Activated T-cell treated with anti-CD3 and anti-CD28 coated beads for 48 hours (primary cell): ENCODE results near the gene GPR155.
"Not testable (repeated sequence)": the region's sequence is repeated elsewhere in the genome, so short reads cannot be mapped to it uniquely, and the experiment has no call there.

ENCODE experiments used
- DNase-seq: peaks from one replicate; pipeline ENCODE4 v3.0.0-alpha.2; 2020; ENCODE audit warnings: low read depth

GPR155 gene

DNA sequence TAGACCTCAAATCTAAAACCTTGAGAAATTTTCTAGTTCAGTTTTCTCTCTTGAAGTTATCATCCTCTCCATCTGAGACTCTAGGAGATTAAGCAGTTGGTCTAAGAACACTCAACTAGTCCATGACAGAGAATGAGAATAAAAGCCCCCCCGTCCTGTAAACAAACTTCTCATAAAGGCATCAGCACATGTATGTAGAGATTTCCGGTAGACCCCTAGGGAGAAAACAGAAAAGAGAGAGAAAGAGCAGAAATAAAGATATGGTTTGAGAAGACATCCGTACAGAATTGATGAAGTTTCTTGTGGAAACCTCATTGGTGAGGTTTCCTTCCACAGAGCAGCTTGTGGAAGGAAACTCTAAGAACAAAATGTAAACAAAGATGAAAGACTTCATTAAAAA is 3.2 kb upstream of the GPR155 start:
- no peak for DNase-seq

DNA sequence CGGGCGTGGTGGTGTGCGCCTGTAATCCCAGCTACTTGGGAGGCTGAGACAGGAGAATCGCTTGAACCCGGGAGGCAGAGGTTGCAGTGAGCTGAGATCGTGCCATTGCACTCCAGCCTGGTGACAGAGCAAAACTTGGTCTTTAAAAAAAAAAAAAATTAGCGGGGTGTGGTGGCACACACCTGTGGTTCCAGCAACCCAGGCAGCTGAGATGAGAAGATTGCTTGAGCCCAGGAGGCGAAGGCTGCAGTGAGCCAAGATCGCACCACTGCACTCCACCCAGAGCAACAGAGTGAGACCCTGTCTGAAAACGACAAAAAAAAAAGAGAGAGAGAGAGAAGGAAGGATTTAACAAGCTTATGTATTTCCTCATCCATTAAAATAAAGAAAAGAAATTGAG is 2.7 kb upstream of the GPR155 start:
- DNase-seq = not testable (repeated sequence)

DNA sequence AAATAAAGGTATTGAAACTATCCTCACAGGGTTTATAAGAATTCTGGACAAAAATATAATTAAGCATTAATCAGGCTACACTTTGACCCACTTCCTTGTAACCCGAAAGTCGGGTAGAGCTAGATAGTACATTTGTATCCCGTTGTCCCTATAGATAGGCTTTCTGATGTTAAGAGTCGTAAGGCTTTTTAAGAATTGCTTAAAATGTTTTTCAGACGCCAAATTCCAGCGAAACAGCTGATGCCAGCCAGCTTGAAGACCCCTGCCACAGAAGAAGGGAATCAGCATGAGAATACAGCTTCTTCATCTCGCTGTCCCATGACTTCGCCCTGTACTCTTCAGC is 962 bp upstream of the GPR155 start:
- DNase-seq = no peak

DNA sequence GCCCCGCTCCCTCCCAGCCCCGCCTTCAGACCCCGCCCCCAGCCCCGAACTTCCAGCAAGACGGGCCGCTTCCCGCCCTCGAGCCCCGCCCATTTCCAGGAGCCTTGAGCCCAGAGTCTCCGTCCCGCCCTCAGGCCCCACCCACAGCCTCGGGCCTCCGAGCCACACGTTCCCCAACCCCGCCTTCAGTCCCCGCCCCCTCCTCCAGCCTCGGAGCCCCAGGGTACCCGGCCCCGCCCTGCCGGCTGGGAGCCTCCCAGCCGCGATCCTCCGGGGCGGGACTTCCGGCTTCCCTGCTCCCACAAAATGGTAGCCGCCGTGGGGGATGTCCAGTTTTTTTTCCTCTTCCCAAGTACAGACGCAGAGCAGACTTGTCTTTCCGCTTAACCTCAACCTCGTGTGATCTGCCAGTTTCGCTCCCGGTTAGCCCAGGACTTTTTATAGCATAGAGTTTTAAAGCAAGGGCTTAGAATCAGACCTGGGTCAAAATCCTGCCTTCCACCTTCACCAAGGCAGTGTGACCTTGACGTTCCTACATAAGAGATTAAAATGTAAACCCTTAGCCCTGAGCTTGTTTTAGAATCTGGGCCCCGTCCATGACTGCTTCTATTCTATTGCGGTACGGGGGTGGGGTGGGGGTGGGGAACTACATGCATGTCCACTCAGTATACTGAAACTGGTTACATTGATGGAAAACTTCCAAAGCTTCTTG is 435 bp upstream of the GPR155 start:
- DNase-seq = peak; percentile 99

DNA sequence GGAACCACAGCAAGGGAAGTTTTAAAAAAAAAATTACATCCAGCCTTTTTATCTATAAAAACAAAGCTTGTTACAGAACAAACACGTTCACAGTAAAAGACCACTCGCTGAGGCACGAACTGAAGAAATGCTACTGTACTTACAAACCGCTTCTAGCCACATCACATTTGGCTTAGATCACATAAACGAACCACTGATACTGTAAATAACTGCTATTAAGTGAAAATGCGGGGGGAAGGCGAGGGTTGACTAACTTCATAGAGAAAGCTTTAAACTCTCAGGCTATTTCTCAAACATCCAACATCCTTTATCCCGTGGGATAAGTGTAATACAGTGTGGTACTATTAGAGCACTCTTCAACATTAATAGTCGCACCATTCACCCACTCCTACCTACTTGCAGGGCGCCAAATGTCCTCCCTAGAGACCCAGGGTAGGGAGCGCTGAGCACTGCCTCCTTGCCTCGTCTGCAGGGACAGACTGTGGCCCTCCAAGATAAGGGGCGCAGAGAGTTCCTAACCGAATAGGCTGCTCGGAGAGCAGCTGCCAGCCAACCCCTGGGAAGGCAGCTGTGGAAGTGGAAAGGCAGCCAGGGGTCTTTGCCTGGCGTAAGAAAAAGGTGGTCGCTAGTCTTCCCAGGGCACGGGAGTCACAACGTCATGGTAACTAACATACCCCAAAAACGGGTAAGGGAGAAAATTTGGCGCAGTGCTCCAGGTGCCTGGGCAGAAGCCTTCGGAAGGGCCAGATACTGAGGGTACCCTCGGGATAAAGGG is 854 bp downstream of the GPR155 start:
- no peak for DNase-seq

DNA sequence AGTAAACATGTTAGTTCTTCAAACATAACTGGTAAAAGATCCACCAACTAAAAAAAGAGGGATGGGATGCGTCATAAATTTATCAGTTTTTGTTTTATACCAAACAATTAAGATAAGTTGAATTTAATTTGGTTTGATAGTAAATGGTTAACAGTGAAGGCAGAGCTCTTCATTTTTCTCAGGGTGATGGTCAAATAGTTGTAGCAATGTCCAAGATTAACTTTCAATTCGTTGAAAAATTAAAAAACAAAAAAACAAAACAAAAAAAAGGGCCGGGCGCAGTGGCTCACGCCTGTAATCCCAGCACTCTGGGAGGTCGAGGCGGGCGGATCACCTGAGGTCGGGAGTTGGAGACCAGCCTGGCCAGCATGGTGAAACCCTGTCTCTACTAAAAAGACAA is 1.8 kb downstream of the GPR155 start:
- not testable (repeated sequence) for DNase-seq

DNA sequence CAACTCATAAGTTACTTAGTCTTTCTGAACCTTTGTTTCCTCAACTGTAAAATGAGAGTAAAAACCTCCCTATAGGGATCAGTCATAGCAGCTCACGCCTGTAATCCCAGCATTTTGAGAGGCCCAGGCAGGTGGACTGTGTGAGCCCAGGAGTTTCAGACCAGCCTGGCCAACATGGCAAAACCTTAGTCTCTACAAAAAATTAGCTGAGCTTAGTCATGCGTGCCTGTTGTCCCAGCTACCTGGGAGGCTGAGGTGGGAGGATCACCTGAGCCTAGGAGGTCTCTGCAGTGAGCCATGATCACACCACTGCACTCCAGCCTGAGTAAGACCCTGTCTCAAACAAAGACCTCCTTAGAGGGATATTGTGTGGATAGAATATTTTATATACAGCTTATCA is 2.3 kb downstream of the GPR155 start:
- no peak for DNase-seq

DNA sequence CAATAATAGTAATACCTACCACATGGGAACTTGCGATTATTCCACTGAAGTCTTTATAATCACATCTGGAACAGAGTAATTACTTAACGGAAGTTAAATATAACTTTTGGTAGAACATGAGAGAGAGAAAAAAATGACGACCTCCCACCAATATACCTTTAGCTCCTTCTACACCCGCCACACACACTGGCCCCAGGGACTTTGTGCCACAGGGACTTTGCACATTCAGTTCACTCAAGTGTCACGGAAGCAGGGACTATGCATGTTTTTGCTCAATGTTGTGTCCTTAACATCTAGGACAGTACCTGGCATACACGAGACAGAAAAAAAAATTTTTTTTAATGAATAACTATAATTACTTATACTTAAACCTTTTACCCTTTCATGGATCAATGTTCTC is 4.0 kb downstream of the GPR155 start:
- DNase-seq = no peak

DNA sequence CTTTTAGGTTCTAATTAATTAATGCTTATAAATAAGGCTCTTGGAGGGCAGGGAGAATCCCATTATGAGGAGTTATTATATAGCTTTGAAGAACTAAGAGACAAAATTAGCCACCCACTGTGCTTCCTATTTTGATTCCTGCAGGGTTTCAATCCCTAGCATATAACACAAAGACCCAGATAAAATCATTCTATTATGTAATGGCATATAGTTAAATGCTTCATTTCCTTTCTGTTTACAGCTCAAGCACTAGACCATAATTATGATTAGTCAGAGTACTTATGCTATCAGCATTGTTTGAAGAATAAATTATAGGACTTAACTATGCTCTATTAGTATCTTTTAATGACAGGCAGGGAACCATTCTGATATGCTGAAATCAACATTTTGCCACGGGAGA is 9.1 kb downstream of the GPR155 start:
- no peak for DNase-seq

DNA sequence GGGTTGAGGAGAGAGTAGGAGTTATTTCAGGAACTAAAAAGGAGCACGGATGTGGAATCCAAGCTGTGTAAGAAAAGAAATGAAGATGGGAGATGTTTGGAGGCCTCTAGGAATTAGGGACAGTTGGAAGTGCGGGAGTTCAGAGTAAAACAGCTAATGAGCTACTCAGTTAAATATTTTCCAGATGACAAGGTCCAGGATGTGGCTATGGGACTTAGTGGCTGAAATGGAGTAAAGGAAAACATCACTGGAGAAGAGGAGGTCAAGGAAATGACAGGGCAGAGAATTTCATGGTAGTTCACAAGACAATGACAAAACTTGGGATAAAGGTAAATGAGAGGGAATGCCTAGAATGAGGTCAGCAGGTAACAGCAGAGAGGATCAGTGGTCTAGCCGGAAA is 13.0 kb downstream of the GPR155 start:
- DNase-seq = no peak

DNA sequence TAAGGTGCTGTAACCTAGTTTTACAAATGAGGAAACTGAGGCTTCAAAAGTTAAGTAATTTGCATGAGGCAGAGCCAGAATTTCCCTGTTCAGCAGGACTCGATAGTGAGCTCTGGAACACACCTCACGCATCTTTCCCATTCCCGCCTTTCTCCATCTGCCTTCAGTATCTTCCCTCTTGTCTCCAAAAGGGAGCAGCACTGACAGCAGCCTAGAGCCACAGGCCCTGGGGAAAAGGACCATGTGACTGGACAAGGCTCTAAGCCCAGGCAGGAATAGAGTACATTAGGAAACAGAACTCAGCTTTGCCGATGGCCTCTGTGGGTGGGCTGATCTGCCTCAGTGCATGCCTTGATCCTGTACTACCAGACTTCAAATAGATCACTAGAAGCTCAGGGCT is 21.5 kb downstream of the GPR155 start:
- no peak for DNase-seq

DNA sequence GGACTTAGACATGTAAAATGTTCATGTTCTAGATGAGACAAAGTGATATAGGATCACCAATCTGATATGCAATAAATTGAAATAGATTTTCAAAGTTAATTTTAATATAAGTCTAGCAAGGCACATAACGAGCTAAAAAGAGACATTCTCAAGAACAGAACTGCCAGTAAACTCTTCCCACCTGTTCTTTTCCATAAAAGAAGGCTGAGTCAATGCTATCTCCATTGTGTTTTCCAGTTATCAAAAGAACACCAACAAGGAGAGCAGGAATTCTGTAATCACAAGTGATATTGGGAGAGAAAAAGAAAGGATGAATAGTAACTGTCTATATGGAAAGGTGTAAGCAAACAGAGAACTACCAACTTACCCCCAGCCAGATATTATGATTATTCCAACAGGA is 25.6 kb downstream of the GPR155 start:
- DNase-seq = no peak

DNA sequence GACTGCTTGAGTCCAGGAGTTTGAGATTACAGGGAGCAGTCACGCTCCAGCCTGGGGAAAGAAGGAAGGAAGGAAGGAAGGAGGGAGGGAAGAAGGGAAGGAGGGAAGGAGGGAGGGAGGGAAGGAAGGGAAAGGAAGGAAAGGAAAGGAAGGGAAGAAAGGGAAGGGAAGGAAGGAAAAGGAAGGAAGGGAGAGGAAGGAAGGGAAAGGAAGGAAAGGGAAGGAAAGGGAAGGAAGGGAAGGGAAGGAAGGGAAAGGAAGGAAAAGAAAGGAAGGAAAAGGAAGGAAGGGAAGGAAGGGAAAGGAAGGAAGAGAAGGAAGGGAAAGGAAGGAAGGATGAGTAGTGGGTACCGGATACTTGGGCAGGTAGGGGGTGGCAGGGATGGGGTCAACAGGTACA is 32.3 kb downstream of the GPR155 start:
- DNase-seq = no peak

DNA sequence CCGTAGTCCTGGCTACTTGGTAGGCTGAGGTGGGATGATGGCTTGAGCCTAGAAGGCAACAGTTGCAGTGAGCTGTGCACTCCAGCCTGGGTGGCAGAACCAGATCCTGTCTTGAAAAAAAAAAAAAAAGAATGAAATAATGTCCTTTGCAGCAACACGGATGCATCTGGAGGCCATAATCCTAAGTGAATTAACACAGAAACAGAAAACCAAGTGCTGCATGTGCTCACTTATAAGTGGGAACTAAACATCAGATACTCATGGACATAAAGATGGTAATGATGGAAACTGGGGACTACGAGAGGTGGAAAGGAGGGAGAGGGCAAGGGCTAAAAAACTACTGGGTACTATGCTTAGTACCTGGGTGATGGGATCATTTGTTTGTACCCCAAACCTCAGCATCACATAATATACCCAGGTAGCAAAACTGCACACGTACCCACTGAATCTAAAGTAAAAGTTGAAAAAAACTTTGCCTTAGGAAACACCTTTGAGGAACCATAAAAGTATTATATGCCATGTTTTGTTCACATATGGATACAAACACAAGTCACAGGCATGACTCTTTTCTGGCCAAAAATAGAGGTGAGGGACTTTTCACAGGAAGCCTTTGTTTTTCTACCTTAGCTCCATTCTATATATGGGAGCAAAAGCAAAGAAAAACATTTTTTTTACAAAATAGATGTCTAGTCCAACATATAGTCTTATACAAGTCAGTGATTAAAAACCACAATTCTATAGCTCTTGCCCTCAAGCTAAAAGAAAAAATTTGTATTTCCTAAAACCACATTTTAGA is 36.6 kb downstream of the GPR155 start:
- no peak for DNase-seq

DNA sequence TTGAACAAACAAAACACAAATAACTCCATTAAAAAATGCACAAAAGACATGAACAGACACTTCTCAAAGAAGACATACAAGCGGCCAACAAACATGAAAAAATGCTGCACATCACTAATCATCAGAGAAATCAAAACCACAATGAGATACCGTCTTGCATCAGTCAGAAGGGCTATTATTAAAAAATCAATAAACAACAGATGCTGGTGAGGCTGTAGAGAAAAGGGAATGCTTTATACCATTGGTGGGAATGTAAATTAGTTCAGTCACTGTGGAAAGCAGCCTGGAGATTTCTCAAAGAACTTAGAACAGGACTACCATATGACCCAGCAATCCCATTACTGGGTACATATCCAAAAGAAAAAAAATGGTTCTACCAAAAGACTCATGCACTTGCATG is 37.8 kb downstream of the GPR155 start:
- DNase-seq = no peak

DNA sequence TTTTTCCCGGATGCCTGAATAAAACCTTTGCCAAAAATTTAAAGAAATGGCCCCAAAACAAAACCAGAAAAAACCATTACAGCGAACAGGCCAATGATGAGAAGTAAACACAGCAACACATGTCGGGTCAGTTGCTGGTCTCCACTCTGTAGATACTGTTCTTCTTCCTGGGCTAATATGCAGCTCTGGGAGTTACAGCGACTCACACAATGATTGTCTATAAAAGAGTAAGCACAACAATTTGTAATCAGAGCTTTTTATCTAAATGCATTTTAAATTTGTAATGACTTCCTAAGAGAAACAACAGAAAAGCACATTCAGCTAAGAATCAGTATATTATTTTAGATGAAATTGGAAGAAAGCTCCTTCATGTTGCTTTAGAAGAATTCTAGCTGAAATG is 40.3 kb downstream of the GPR155 start:
- no peak for DNase-seq

DNA sequence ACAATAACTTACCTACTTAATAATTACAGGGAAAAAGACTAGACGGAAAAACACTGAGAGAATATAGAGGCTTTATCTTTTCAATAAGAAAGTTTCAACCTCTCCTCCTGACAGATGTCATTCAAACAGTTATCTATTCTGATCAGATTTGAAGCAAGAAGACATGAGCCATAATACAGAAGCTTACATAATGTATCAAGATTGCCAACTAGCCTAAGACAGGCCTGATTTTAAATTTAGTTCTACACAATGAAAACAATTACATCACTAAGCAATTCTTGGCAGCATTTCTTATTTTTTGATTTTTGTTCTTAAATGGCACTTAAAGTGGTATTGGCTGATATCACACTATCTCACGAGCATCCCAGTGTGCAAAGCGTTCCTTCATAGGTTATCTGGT is 41.6 kb downstream of the GPR155 start:
- no peak for DNase-seq

DNA sequence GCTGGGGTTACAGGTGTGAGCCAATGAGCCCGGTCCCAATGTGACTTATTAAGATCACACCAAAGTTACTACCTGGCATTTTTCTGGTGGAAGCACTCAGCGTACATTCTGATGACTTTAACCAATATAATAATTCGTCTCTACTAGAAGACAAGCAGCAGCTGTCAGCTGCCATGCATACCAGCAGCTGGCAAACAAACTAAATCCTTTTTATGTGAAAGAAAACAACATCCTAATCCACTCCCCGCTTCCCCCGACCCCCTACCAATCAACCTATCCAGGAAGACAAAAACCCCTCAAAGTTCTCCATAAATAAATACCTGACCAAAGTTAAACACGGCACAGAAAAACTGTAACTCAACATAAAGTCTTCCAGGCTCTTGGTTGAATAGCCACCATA is 42.1 kb downstream of the GPR155 start:
- DNase-seq = no peak

DNA sequence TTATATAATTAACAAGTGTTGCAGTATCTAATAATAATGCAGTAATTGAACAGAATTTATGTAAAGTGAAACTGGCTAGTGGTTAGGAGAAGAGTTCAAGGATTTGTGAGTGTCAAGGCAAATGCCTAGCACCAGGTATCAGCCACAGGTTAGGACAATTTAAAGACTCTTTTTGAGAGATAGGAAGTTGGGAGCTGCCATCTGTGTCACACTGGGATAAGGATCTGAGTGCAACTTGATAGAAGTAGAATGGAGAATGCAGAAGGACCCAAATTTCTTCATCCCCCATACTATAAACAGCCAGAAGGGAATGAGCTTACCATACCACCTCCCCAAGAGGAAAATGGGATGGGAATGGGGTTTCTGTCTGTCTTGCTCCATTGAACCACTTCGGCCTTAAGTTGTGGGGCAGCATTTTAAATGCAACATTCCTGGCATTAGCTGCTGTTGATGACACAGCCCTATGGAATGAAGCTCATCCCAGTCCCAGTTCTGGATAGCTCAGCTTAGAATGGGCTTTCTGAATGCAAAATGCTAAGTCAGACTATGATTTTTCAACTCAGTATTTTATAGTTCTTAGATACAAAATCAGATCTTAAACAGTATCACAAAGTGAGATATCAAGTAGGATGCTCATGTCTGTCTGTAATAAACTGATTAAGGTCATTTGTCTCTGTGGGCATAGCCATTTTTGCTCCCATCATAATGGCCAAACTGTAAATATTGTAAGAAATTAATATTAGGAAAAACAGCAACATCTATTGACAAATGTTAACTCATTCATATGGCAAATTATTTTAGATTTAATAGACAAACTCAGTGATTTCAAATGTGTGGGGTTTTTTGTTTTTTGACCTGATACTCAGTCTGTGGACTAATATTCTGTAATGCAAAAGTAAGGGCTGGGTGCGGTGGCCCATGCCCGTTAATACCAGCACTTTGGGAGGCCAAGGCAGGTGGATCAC is 44.0 kb downstream of the GPR155 start:
- no peak for DNase-seq

DNA sequence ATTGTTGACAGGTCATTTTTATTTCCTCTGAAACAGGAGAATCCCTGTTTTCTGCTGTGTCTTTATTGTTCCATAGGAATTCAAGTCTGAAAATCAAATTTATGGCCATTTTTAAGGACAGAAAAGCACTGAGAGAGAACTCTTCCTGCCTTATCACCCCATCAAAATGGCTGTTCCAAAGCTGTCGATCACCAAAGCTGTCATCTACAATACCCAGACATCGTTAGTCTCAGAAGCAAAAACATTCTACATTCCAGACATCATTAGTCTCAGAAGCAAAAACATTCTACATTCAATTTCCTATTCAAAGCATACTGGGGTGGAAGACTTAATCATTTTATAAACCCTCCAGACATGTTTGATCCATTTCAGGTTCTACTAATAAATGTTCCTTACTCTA is 46.9 kb downstream of the GPR155 start:
- no peak for DNase-seq

DNA sequence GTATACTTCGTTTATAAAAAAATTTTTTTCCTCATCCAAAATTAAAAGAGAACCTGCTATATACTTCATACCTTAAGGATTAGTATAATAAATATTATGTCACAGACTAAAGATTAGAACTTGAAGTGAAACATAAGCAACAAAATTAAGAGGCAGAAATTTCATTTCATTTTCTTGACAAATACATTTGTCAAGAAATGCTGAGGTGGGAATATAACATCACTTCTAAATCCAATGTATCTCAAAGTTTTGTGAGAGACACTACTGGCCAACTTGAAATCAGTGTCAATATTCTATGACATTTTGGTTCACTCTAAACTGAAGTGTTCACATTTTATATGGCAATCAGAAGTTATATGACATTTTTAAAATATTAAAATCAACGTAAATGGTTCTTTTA is 47.5 kb downstream of the GPR155 start:
- DNase-seq = no peak
